Stimulated activated CD4-positive, alpha-beta T cell treated with anti-CD3 and anti-CD28 coated beads, Interleukin-4, amount 100 ng/mL, for 1 hour (primary cell): ENCODE results near the gene NCAPH2.
"Not testable (repeated sequence)": the region's sequence is repeated elsewhere in the genome, so short reads cannot be mapped to it uniquely, and the experiment has no call there.

ENCODE experiments used
- DNase-seq: peaks from one replicate; pipeline ENCODE4 v3.0.0-alpha.2; 2020

The NCAPH2 gene

DNA sequence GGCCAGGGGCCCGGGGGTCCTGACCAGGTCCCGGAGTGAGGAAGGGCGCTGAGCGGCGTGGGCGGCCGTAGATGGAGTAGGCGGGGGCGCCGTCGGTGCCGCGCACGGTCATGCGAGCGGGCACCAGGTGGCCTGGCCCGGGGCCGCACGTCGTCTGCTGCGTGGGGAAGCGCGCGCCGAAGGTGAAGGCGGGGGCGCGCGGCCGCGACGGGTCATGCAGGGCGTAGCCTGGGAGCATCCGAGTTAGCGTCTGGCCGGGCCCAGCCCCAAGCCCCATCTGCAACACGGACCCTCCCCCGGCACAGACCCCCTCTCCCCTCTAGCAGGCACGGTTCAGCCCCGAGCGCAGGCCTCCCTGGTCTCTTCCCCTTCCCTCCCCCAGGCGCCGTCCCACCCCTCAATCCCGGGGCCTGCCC is 23.5 kb downstream of the NCAPH2 start:
- peak; percentile 75 for DNase-seq

DNA sequence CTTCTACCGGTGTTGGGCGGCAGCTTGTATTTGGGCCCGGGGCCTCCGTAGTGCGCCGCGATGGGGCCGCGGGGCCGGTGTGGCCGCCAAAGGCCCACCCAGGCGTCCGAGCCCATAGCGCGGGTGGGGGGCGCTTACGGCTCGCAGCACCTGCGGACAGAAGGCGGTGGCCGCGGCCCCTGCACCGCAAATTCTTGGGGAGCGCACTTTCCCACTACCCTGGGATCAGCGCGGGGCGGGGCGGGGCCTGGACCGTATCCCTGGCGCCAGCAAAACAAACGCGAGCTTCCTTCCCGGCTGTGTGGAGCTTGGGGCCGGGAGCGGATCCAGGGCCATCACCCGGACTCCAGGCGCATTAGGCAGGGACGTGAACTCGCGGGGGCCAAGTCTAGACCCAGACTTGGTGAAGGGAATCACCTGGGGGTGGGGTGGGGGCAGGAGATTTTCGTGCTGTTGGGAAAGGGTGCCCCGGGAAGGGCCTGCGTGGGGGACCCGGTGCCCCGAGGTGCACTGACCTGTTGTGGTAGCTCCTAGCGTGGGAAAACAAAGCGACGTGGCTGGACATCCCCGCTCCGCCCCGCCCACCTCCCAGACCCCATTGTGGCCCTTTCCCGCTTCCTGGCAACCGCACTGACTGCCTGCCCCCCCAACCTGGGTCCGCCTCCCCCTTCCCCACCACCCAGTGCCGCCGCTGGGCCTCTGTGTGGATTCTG is 24.1 kb downstream of the NCAPH2 start:
- DNase-seq: no peak

DNA sequence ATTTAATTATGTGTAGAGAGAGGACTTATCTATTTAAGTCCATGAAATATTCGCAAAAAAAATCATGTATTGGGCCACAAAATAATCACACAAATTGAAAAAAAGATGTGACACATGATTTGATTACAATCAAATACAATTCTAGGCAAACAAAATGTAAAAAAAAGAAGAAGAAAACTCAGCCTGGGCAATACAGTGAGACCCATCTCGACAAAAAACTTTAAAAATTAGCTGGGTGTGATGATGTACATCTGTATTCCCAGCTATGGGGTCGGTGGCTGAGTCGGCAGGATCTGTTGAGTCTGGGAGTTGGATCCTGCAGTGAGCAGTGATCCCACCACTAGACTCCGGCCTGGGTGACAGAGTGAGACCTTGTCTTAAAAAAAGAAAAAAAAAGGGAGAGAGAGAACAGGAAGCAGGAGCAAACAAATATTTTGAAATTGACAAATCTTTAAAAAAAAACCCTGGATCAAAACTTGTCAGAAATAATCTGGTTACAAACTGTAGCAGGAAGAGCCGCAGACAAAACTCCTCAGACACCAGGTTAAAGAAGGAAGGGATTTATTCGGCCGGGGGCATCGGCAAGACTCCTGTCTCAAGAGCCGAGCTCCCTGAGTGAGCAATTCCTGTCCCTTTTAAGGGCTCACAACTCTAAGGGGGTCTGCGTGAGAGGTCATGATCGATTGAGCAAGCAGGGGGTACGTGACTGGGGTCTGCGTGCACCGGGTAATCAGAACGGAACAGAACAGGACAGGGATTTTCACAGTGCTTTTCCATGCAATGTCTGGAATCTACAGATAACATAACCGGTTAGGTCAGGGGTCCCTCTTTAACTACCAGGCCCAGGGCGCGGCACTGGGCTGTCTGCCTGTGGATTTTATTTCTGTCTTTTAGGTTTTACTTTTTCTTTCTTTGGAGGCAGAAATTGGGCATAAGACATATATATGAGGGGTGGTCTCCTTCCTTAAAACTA is 25.1 kb downstream of the NCAPH2 start:
- DNase-seq: no peak

DNA sequence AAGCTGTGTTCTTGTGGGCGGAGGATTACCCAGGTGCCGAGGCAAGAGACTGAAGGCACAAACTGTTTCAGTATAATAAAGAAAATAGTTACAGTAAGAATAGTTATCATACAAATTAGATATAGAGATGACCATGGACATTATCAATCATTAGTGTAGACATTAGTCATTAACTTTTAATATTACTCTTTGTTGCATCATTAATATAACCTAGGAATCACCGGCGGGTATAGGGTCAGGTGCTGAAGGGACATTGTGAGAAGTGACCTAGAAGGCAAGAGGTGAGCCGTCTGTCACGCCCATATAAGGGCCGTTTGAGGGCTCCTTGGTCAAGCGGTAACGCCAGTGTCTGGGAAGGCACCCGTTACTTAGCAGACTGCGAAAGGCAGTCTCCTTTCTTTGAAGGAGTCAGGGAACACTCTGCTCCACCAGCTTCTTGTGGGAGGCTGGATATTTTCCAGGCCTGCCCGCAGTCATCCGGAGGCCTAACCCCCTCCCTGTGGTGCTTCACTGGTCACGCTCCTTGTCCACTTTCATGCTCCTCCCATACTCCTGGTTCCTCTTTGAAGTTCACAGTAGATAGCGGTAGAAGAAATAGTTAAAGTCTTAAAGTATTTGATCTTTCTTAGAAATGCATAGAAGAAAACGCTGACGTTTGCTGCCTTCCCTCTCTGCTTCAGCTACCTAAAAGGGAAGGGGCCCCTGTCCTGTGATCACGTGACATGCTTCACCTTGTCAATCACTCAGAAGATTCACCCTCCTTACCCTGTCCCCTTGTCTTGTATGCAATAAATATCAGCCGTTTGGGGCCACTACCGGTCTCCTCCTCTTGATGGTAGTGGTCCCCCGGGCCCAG is 26.1 kb downstream of the NCAPH2 start:
- not testable (repeated sequence) for DNase-seq

DNA sequence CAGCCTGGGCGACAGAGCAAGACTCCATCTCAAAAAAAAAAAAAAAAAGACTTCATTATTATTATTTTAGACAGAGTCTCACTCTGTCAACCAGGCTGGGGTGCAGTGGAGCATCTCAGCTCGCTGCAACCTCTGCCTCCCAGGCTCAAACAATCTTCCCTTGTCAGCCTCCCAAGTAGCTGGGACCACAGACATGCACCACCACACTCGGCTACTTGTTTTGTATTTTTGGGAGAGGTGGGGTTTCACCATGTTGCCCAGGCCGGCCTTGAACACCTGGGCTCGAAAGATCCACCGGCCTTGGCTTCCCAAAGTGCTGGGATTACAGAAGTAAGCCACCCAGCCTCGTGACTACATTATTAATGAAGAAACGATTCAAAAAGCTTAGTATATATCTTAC is 27.1 kb downstream of the NCAPH2 start:
- DNase-seq: no peak

DNA sequence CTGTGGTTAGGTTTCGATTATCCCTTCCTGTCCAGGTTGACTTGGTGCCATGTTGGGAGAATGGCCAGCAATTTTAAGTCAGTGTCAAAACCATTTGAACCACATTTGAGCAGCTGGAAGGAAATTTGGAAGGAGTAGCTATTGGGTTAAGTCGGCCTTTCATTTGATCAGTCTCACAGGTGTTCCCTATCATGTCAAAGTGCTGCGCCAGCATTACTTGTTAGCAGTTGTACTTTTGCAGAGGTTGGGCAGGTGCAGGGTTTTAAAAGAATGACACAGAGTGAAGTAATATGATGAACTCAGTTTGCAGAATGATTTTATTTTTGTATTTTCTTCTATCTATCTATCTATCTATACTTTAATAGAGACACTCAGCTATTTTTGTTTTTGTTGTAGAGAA is 28.2 kb downstream of the NCAPH2 start:
- no peak for DNase-seq

DNA sequence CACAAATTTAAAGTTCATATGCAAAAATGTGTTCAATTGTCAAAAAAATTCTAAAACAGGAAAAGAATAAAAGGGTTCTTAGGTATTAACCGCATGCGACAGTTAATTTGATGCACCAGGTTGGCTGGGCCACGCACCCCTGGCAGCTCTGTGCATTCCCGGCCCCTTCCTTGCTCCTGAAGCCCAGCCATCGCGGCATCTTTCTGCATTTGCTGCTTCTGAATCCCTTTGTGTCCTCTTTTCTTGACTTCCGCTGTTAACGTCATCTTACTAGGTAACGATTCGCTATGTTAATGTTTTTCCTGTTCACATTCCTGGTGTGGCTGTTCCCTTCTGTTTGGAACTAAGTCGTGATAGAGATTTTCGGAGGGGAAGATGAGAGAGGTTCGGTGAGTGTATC is 29.7 kb downstream of the NCAPH2 start:
- no peak for DNase-seq

DNA sequence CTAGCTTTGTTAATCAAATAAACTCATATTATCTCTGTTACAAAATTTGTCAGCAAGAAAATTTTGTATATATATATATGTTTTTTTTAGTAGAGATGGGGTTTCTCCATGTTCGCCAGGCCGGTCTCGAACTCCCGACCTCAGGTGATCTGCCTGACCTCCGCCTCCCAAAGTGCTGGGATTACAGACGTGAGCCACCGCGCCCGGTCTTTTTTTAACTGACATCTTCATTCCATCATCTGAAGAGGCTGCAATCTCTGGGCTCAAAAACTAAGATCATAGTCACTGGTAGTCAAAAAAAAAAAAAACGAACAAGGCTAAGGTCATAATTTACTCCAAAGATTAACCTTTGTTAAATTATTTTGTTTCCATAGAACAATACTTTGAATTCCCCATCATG is 32.4 kb downstream of the NCAPH2 start:
- no peak for DNase-seq

DNA sequence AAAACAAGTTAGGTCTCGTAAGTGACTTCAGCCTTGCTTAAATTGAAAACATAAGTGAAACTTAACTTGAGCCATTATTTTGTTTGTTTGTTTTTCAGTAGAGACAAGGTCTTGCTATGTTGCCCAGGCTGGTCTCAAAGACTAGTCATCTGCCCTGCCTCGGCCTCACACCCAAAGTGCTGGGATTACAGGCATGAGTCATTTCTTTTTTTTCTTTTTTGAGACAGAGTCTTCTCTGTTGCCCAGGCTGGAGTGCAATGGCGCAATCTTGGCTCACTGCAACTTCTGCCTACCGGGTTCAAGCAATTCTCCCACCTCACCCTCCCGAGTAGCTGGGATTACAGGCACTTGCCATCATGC is 33.6 kb downstream of the NCAPH2 start:
- not testable (repeated sequence) for DNase-seq

DNA sequence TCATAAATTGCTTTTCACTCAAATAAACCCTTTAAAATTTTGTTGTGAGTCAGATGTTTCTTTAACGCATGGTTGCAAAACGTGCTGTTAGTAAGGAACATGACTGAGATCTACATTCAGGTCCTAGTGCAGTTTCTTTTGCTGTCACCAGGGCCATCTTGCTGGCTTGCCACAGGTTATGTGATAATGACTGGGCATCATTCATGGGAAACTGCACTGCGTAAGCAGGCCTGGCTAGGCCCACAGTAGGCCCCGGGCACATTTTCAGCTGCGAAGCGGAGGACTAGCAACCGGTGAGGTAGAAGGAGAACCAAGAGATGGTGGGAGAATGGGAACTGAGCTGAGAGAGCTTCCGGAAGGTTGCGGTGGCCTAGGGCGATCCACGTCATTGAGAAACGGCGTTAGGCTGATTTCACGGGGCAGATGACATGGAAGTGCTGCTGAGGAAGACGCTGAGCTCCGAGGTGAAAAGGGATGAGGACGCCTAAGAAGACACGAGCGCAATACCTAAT is 34.4 kb downstream of the NCAPH2 start:
- no peak for DNase-seq

DNA sequence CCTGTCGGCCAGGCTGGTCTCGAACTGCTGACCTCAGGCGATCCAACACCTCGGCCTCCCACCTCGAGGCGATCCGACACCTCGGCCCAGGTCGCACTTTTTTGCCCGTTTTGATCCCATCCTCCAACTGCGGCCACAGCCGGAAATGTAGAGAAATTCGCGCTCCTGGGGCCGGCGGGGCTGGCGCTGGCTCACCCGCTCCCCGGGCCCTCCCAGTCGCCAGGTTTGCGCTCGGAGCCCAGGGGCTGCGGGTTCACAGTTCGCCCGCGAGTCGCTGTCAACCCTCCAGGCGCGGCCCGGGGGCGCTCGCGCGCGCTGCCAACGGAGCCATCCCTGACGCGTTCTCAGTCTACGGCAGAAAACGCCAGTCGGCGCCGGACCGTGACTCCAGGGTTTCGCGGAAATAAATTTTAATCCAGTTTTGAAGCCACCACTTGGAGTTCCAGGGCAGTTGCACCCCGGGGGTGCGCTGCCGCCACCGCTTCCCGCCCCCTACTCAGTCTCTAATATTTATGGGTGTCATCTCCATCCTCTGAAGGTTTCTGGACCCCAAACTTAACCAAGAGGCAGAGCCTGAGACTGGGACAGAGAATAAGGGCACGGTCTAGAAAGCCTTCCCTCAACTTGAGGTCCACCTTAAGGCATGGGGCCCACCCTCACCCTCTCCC is 36.2 kb downstream of the NCAPH2 start:
- peak; percentile 86 for DNase-seq

DNA sequence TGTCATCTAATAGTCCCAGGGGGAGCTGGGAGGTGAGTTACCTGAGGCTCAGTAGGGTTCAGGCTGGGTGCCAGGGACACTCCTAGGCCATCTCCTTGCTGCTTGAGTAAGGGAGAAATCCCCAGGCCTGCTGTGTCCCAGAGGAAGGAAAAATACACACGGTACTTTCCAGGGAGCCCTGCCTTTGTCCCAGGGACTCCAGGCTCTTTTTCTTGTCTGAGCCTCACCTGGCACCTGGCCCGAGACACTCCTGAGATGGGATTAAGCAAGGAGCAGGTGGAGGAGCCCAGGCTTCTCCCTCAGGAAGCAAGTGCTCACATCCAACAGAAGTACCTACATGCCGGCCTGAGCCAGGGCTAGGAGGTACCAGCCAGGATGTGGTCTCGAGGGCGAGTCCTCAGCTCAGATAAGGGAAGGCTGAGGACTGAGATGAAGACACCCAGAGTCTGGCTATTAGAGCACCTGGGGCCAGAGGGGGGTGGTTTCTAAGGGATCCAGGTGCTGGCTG is 36.8 kb downstream of the NCAPH2 start:
- DNase-seq: no peak

DNA sequence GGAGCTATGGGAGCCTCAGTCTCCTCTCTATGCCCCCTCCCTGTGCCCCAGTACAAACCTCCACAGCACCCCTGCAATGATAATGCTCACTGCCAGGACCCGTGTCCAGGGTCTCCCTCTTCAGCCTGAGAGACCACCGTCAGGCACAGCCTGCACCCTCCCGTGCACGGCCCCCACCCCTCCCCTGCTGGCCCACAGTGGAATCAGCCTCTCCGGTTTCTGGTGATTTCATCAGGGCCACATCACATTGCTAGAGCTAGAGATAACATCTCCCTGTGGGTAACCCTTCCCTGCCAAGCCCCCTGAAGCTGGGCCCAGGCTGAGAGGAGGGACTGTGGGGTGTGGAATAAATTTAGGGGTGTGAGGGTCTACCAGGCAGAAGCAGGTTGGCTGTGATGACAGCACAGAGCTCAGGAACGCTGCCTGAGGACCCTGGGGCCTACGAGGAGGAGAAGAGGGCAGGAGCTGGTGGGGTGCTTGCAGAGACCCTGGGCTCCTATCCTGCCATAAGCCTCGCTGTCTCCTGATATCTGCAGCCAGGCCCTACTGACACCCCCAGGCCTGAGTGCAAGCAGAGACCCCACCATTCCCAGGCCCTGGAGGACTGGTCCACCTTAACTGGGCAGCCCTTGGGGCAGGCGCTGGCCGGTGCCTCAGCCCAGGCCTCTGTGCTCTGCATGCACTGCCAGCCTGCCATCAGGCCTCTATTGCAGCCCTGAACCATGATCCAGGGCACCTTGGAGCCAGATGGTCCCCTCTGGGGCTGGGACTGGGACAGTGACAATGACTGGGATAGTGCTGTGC is 37.7 kb downstream of the NCAPH2 start, which contains the start of gene KLHDC7B:
Gene KLHDC7B, plus strand, starts transcription at position 378 of the 804 bp plus-strand sequence. Its CDS starts 345 bp downstream, at position 723.
- no peak for DNase-seq

DNA sequence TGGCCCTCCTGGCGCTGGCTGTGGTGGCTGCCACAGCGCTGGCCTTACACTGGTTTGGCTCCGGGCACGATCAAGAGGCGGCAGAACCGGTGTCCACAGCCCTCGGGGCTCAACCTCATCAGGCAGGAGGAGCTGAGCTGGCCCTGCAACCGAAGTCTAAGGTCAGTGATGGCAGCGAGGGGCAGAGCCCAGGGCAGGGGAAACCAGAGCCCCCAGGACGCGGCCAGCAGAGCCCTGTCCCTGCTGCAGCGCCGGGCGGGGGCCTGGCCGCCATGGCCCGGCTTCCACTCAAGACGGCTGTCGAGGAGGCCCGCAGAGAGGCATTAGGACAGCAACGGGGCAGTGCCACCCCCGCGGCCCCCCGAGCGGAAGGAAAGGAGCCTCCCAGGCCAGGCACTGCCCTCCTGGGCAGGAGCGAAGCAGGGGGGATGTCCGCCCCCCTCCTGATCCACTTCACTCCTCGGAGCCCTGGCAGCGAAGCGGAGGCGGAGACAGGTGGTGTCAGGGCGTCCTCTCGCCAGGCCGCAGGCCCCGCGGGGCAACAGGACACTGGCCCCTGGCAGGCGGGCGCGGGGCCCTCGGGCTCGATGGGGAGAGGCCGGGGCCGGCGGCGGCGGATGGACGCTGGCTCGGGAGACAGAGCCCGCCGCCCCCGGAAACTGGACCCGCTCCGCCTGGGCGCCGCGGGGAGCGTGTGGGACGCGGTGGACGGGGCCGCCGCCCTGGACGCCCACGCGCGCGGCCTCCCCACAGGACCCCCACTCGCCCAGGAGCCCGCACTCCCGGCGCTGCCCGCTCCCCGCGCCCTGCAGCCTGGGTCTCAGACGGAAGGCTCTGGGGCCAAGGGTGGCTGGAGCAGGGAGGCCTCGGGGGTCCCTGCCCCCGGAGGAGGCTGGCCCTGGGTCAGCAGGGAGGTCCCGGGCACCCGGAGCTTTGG is 38.6 kb downstream of the NCAPH2 start:
- DNase-seq: no peak

DNA sequence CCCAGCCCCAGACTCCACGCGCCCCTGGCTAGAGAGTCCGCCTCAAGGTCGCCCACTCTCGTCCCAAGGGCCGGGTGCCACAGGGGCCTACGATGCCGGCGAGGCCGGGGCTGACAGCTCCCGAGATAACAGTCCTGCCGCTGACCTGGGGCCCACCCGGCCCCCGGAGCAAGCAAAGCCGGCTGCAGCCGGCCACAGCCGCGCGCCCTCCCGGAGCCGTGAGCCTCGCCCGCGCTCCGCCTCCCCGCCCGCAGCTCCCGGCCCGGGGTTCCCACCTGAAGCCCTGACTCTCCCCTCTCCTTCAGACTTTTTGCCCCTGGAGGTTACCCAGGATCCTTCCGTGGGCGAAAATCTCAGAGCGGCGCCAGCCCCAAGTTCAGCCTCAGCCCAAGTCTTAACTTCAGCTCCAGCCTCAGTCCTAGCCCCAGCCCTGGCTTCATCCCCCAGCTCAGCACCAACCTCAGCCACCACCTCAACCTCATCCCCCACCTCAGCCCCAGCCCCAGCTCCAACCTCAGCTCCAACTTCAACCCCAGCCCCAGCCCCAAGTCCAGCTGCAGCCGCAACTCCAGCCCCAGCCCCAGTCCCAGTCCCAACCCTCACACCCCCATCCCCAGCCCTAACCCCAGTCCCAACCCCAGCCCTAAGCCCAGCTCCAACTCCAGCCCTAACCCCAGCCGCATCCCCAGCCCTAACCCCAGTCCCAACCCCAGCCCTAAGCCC is 39.4 kb downstream of the NCAPH2 start:
- no peak for DNase-seq

DNA sequence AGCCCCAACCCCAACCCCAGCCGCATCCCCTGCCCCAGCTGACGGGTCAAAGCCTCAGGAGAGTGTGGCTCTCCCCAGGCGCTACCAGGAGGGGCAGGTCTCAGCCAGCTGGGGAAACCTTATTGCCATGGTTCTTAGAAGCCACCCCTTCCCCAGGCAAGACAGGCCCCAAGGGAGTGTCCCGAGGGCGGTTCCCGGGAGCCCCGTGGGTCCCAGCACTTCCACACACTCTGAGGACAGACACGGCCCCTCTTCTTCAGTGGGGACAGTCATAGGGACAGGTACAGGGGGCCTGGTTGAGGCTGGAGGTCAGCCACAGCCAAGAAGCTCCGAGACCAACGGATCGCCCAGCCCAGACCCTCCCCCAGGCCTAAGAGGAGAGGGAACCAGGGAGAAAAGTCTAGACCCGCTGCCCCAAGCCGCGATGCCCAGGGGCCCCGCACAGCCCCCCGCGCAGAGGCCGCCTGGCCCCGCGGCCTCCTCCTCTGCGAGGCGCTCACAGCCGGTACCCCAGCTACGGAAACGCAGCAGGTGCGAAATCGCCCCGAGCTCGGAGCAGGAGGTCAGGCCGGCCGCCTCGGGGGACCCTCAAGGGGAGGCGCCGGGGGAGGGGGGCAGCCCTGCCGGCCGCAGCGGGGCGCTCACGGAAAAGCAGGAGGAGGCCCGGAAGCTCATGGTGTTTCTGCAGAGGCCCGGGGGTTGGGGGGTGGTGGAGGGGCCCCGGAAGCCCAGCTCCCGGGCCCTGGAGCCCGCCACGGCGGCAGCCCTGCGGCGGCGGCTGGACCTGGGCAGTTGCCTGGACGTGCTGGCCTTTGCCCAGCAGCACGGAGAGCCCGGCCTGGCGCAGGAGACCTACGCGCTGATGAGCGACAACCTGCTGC is 40.3 kb downstream of the NCAPH2 start:
- DNase-seq: peak; percentile 63

DNA sequence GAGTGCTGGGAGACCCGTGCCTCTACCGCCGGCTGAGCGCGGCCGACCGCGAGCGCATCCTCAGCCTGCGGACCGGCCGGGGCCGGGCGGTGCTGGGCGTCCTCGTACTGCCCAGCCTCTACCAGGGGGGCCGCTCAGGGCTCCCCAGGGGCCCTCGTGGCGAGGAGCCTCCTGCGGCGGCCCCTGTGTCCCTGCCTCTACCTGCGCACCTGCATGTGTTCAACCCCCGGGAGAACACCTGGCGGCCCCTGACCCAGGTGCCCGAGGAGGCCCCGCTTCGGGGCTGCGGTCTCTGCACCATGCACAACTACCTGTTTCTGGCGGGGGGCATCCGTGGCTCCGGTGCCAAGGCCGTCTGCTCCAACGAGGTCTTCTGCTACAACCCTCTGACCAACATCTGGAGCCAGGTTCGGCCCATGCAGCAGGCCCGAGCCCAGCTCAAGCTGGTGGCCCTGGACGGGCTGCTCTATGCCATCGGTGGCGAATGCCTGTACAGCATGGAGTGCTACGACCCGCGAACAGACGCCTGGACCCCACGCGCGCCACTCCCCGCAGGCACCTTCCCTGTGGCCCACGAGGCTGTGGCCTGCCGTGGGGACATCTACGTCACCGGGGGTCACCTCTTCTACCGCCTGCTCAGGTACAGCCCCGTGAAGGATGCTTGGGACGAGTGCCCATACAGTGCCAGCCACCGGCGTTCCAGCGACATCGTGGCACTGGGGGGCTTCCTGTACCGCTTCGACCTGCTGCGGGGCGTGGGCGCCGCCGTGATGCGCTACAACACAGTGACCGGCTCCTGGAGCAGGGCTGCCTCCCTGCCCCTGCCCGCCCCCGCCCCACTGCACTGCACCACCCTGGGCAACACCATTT is 41.1 kb downstream of the NCAPH2 start:
- DNase-seq: no peak
